Upper lobe of right lung (tissue), 1 donor: Measurements from ENCODE around the gene LRRC17. TPM values are rescaled to one million over a fixed set of nuclear protein-coding genes. Genes with fewer than 3 reads are reported as not detected.
A peak's percentile ranks its signal among the peaks of the same experiment; 100 is the strongest.

Experiments
- ATAC-seq: fragments of 200-7000 bp; cut with Tn5 transposase; one replicate; pipeline ENCODE4 v1.9.1; 2020; ENCODE audit warnings: mild to moderate bottlenecking, moderate library complexity
- DNase-seq: peaks from one replicate; pipeline ENCODE4 v3.0.0-alpha.2; 2020
- H3K27ac ChIP-seq: fragments of 200-600 bp; one replicate; pipeline ENCODE4 v1.8.0; 2022
- H3K27me3 ChIP-seq: fragments of 200-600 bp; one replicate; pipeline ENCODE4 v1.8.0; 2022; ENCODE audit warnings: mild to moderate bottlenecking
- H3K36me3 ChIP-seq: fragments of 200-600 bp; one replicate; pipeline ENCODE4 v1.8.0; 2022
- H3K4me1 ChIP-seq: fragments of 200-600 bp; one replicate; pipeline ENCODE4 v1.8.0; 2022
- H3K4me3 ChIP-seq: fragments of 200-600 bp; one replicate; pipeline ENCODE4 v1.8.0; 2022; ENCODE audit warnings: mild to moderate bottlenecking
- H3K9me3 ChIP-seq: fragments of 200-600 bp; one replicate; pipeline ENCODE4 v1.8.0; 2022
- intact Hi-C: fragments of 100-400 bp; cut with DNase I; formaldehyde crosslinking; loops from one replicate; pipeline ENCODE4 v1.11.0; 2022
- long read RNA-seq: library from polyadenylated mRNA; unstranded; transcript quantifications from one replicate; pipeline ENCODE4 v2.0.0, GENCODE V29; 2021
- total RNA-seq: library from RNA; stranded (reverse); fragmentation: NEBNext Ultra II Directional; extraction: Animal tissue kit (Norgen Biotek cat#: 25700); gene quantifications from one replicate; pipeline ENCODE4 v1.2.1, GENCODE V29; 2021
- TF ChIP-seq, protein P1 (sequence below): fragments of 200-600 bp; IDR thresholded peaks from one replicate; pipeline ENCODE4 v1.8.0; 2022; ENCODE audit warnings: antibody characterized with exemption
- donor health status: DM: no; HTN: yes; CAD: no; lungs with severe emphysema.

LRRC17 gene, protein sequence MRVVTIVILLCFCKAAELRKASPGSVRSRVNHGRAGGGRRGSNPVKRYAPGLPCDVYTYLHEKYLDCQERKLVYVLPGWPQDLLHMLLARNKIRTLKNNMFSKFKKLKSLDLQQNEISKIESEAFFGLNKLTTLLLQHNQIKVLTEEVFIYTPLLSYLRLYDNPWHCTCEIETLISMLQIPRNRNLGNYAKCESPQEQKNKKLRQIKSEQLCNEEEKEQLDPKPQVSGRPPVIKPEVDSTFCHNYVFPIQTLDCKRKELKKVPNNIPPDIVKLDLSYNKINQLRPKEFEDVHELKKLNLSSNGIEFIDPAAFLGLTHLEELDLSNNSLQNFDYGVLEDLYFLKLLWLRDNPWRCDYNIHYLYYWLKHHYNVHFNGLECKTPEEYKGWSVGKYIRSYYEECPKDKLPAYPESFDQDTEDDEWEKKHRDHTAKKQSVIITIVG
- total RNA-seq = 0.58 TPM
- long read RNA-seq, partial matches to known transcripts = 1 of 2 reads
- long read RNA-seq, other reads (novel, unspliced or antisense) = 1 of 2 reads

DNA sequence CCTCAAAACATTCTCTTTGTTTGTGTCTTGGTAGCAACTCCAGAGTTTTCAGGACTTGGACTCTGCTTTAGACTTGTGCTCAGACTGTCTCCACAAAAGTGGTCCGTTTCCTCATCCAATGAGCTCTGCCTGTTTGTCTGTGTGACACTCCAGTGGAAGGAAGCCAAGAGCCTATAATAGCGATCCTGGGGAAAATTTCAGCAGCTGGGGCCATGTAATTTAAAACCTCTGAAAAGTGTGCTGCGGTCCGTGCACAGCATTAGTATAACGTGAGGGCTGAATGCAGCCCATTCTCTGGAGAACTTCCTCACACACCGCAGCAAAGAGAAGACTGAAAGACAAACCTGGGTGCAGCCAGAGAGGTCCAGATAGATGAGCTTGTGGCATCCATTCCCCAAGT is at the start of gene LRRC17:
Gene LRRC17, plus strand, starts transcription at position 259 of the 400 bp plus-strand sequence. CDS start 20,914 bp downstream, outside the sequence.
- no peaks in the 10 kb centered on the region for H3K36me3 ChIP-seq
- H3K9me3 ChIP-seq = no peaks in the 10 kb centered on the region
- no peaks in the 10 kb centered on the region for H3K4me1 ChIP-seq
- ATAC-seq (no peak), DNase-seq (no peak)
- H3K27ac ChIP-seq = no peak within 1 kb of the TSS
- TF ChIP-seq, protein P1, sequence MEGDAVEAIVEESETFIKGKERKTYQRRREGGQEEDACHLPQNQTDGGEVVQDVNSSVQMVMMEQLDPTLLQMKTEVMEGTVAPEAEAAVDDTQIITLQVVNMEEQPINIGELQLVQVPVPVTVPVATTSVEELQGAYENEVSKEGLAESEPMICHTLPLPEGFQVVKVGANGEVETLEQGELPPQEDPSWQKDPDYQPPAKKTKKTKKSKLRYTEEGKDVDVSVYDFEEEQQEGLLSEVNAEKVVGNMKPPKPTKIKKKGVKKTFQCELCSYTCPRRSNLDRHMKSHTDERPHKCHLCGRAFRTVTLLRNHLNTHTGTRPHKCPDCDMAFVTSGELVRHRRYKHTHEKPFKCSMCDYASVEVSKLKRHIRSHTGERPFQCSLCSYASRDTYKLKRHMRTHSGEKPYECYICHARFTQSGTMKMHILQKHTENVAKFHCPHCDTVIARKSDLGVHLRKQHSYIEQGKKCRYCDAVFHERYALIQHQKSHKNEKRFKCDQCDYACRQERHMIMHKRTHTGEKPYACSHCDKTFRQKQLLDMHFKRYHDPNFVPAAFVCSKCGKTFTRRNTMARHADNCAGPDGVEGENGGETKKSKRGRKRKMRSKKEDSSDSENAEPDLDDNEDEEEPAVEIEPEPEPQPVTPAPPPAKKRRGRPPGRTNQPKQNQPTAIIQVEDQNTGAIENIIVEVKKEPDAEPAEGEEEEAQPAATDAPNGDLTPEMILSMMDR = no peak
- H3K4me3 ChIP-seq = peak within 1 kb of the TSS; percentile 25
- intact Hi-C loops = no loop called here
- H3K27me3 ChIP-seq = no peaks in the 10 kb centered on the region

DNA sequence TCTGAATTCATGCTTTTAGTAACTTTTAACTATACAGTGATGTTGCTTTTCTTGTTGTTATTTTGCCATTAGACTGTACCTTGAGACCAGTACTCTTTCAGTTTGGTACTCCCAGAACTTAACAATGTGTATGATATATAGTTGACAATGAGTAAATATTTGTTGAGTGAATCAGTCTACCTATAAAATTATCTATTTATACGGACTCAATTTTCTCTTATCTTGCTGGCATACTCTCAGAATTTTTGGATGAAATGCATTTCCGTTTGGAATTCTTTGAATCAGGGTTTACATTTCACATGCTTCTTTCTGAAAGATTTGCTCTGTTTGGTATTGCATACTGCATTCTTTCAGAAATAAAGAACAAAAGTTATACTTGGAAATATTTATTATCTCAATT is 47.8 kb upstream of the LRRC17 start:
- TF ChIP-seq, protein P1 = no peak

DNA sequence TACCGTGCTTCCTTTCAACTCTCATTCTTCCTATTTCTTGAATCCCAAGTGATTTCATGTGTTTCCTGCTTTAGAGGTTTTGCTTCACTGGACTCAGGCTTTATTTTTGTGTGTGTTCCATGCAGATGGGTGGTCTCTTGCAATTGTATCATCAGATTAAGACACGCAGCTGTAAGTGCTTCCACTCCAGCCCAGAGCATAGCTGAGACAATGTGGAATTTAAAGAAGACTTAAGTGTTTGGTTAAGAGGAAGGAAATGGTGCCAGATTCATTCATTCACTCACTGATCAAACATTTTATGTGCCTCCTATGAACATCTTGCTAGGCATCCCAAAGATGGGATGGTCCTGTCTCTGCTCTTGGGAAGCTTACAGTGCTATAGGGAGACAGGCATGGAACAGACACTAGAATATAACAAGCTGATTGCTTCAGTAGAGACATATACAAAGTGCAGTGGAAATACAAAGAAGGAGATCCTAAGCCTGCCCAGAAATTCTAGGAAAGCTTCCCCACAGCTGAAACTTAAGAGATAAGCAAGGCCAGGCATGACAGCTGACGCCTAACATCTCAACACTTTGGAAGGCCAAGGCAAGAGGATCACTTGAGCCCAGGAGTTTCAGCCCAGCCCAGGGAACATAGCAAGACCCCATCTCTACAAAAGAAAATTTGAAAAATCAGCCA is 46.1 kb upstream of the LRRC17 start:
- no peak overlapping the region for H3K4me3 ChIP-seq
- no peaks in the 10 kb centered on the region for H3K4me1 ChIP-seq
- H3K9me3 ChIP-seq = no peaks in the 10 kb centered on the region
- no peaks in the 10 kb centered on the region for H3K36me3 ChIP-seq
- ATAC-seq (no peak), DNase-seq (no peak)
- H3K27me3 ChIP-seq = no peaks in the 10 kb centered on the region
- TF ChIP-seq, protein P1 = no peak
- intact Hi-C loops = no loop called here
- no peak overlapping the region for H3K27ac ChIP-seq

More for the DNA sequence above, 47.8 kb upstream of the LRRC17 start:
- no peaks in the 10 kb centered on the region for H3K36me3 ChIP-seq
- DNase-seq (no peak), ATAC-seq (no peak)
- no peaks in the 10 kb centered on the region for H3K9me3 ChIP-seq
- H3K4me1 ChIP-seq = no peaks in the 10 kb centered on the region
- intact Hi-C loops = no loop called here
- no peak overlapping the region for H3K27ac ChIP-seq
- no peaks in the 10 kb centered on the region for H3K27me3 ChIP-seq
- no peak overlapping the region for H3K4me3 ChIP-seq

DNA sequence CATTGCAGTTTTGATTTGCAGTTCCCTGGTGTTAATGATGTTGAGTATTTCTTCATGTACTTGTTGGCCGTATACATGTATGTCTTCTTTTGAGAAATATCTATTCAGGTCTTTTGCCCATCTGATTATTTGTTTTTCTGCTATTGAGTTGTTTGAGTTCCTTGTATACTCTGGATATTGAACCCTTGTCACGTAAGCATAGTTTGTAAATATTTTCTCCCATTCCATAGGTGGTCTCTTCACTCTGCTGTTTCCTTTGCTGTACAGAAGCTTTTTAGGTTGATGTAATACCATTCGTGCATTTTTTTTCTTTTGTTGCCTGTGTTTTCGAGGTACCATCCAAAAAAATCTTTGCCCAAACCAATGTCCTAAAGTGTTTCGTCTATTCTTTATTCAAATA is 43.6 kb upstream of the LRRC17 start:
- Histone ChIP-seq H3K27ac (no peak overlapping the region), H3K36me3 (no peaks in the 10 kb centered on the region), H3K9me3 (no peaks in the 10 kb centered on the region), H3K4me3 (no peak overlapping the region), H3K4me1 (no peaks in the 10 kb centered on the region), H3K27me3 (no peaks in the 10 kb centered on the region)
- DNase-seq (no peak), ATAC-seq (no peak)
- TF ChIP-seq, protein P1 = no peak
- intact Hi-C loops = no loop called here

DNA sequence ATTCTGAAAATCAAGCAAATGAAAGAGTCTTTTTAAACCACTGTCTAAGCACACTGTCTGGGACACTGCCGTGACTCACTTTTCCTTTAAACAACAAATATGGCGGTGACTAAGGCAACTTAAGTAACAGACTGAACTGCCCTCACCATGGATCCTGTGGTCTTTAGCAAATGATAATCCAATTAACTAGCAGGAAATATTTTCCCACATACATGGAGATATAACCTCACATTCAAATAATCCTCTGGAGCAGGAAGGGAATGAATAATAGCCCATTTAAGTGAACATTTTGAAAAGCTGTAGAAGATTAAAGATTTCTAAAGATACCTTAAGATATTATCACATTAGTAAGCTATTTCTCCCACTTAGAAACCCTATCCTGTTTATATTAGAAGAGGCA is 40.3 kb upstream of the LRRC17 start:
- DNase-seq (no peak), ATAC-seq (no peak)
- Histone ChIP-seq H3K36me3 (no peaks in the 10 kb centered on the region), H3K27ac (no peak overlapping the region), H3K27me3 (no peaks in the 10 kb centered on the region), H3K4me1 (no peaks in the 10 kb centered on the region), H3K9me3 (no peaks in the 10 kb centered on the region), H3K4me3 (no peak overlapping the region)
- TF ChIP-seq, protein P1 = no peak
- intact Hi-C loops = no loop called here
